H9 (cell line): Measurements from ENCODE around the gene CCR3. TPM values are rescaled to one million over a fixed set of nuclear protein-coding genes. Genes with fewer than 3 reads are reported as not detected.

Experiments used
- DNase-seq: peaks from one replicate; pipeline ENCODE4 v3.0.0-alpha.2; 2017
- H2AFZ ChIP-seq: one replicate; pipeline ENCODE4 v1.6.1; 2013; ENCODE audit warnings: mild to moderate bottlenecking, low read length, control low read depth, moderate library complexity
- H2AK5ac ChIP-seq: 2 replicates; pipeline ENCODE4 v1.6.1; 2013; ENCODE audit warnings: low read length, control low read depth, mixed read lengths; ENCODE audit not compliant: insufficient read length
- H2BK120ac ChIP-seq: one replicate; pipeline ENCODE4 v1.6.1; 2013; ENCODE audit warnings: low read depth, mild to moderate bottlenecking, low read length, control low read depth, inconsistent platforms; ENCODE audit not compliant: poor library complexity, severe bottlenecking
- H2BK12ac ChIP-seq: 2 replicates; pipeline ENCODE4 v1.6.1; 2013; ENCODE audit warnings: low read length, control low read depth, mixed read lengths, low read depth; ENCODE audit not compliant: insufficient read length
- H2BK15ac ChIP-seq: 2 replicates; pipeline ENCODE4 v1.6.1; 2013; ENCODE audit warnings: low read depth, low read length, control low read depth
- H2BK20ac ChIP-seq: one replicate; pipeline ENCODE4 v1.6.1; 2013; ENCODE audit warnings: low read depth, mild to moderate bottlenecking, low read length, control low read depth, inconsistent platforms; ENCODE audit not compliant: poor library complexity, severe bottlenecking
- H2BK5ac ChIP-seq: 2 replicates; pipeline ENCODE4 v1.6.1; 2013; ENCODE audit warnings: low read length, control low read depth, mixed read lengths; ENCODE audit not compliant: insufficient read length
- H3K14ac ChIP-seq: 2 replicates; pipeline ENCODE4 v1.6.1; 2013; ENCODE audit warnings: low read length, control low read depth; ENCODE audit not compliant: insufficient read depth
- H3K18ac ChIP-seq: 2 replicates; pipeline ENCODE4 v1.6.1; 2013; ENCODE audit warnings: low read depth, mild to moderate bottlenecking, mixed read lengths, low read length, control low read depth; ENCODE audit not compliant: insufficient read length
- H3K23ac ChIP-seq: 2 replicates; pipeline ENCODE4 v1.6.1; 2013; ENCODE audit warnings: low read length, control low read depth, mixed read lengths, low read depth; ENCODE audit not compliant: insufficient read length
- H3K23me2 ChIP-seq: 2 replicates; pipeline ENCODE4 v1.6.1; 2013; ENCODE audit warnings: low read depth, mild to moderate bottlenecking, mixed read lengths, low read length, control low read depth; ENCODE audit not compliant: insufficient read length, poor library complexity, severe bottlenecking
- H3K27ac ChIP-seq: 2 replicates; pipeline ENCODE4 v1.5.1; 2013; ENCODE audit warnings: low read length, control low read depth, mixed read lengths, low read depth; ENCODE audit not compliant: insufficient read length
- H3K27me3 ChIP-seq: 2 replicates; pipeline ENCODE4 v1.6.1; 2013; ENCODE audit warnings: low read length, control low read depth, inconsistent platforms; ENCODE audit not compliant: insufficient read depth
- H3K4ac ChIP-seq: 2 replicates; pipeline ENCODE4 v1.6.1; 2013; ENCODE audit warnings: low read depth, mild to moderate bottlenecking, control low read depth, inconsistent platforms, low read length, moderate library complexity
- H3K4me1 ChIP-seq: 2 replicates; pipeline ENCODE4 v1.6.1; 2013; ENCODE audit warnings: low read length, control low read depth, inconsistent platforms; ENCODE audit not compliant: insufficient read depth
- H3K4me2 ChIP-seq: 2 replicates; pipeline ENCODE4 v1.6.1; 2013; ENCODE audit warnings: low read length, control low read depth, mixed read lengths; ENCODE audit not compliant: insufficient read length, insufficient read depth
- H3K56ac ChIP-seq: 2 replicates; pipeline ENCODE4 v1.6.1; 2013; ENCODE audit warnings: low read depth, mild to moderate bottlenecking, mixed read lengths, low read length, control low read depth; ENCODE audit not compliant: insufficient read length
- H3K79me1 ChIP-seq: 2 replicates; pipeline ENCODE4 v1.6.1; 2013; ENCODE audit warnings: low read depth, mild to moderate bottlenecking, moderate library complexity, low read length, control low read depth, inconsistent platforms; ENCODE audit not compliant: insufficient read depth, poor library complexity, severe bottlenecking
- H3K79me2 ChIP-seq: 2 replicates; pipeline ENCODE4 v1.6.1; 2013; ENCODE audit warnings: low read length, control low read depth, inconsistent platforms; ENCODE audit not compliant: insufficient read depth
- H3K9ac ChIP-seq: 2 replicates; pipeline ENCODE4 v1.6.1; 2013; ENCODE audit warnings: low read length, control low read depth, mixed read lengths; ENCODE audit not compliant: insufficient read length; ENCODE audit errors: extremely low read depth
- H3K9me3 ChIP-seq: one replicate; pipeline ENCODE4 v1.6.1; 2013; ENCODE audit warnings: low read depth, low read length, inconsistent platforms; ENCODE audit not compliant: control insufficient read depth
- H3T11ph ChIP-seq: one replicate; pipeline ENCODE4 v1.6.1; 2013; ENCODE audit warnings: mild to moderate bottlenecking, low read length, control low read depth, inconsistent platforms
- H4K20me1 ChIP-seq: one replicate; pipeline ENCODE4 v1.6.1; 2013; ENCODE audit not compliant: control insufficient read depth, insufficient read length, insufficient read depth
- H4K5ac ChIP-seq: 2 replicates; pipeline ENCODE4 v1.6.1; 2013; ENCODE audit warnings: low read depth, mild to moderate bottlenecking, mixed read lengths, low read length, control low read depth; ENCODE audit not compliant: insufficient read length
- H4K8ac ChIP-seq: replicated peaks from 2 replicates; pipeline ENCODE4 v1.6.1; 2013; ENCODE audit warnings: low read length, control low read depth, mixed read lengths, low read depth; ENCODE audit not compliant: insufficient read length
- H4K91ac ChIP-seq: 2 replicates; pipeline ENCODE4 v1.6.1; 2013; ENCODE audit warnings: low read depth, mild to moderate bottlenecking, moderate library complexity, mixed read lengths, low read length, control low read depth; ENCODE audit not compliant: insufficient read length
- H3K27ac Mint-ChIP-seq, 3 experiments: 2 replicates in 2 of 3; 3 replicates in 1 of 3; pipeline ENCODE4 v1.8.0; 2020 to 2021; ENCODE audit warnings: mixed read lengths in 3 of 3, mild to moderate bottlenecking in 1 of 3, moderate library complexity in 1 of 3
- H3K27me3 Mint-ChIP-seq: 2 replicates; pipeline ENCODE4 v1.8.0; 2021; ENCODE audit warnings: low read depth, mild to moderate bottlenecking, moderate library complexity, mixed read lengths
- H3K36me3 Mint-ChIP-seq, 3 experiments: 2 replicates in 2 of 3; 3 replicates in 1 of 3; pipeline ENCODE4 v1.8.0; 2020 to 2021; ENCODE audit warnings: low read depth in 3 of 3, mixed read lengths in 3 of 3; ENCODE audit not compliant: insufficient read depth in 1 of 3
- H3K4me1 Mint-ChIP-seq, 2 experiments: 2 replicates each; pipeline ENCODE4 v1.8.0; 2020; ENCODE audit warnings: mixed read lengths in 2 of 2
- H3K4me3 Mint-ChIP-seq, 2 experiments: 2 replicates in 1 of 2; 3 replicates in 1 of 2; pipeline ENCODE4 v1.8.0; 2020 to 2021; ENCODE audit warnings: mild to moderate bottlenecking in 2 of 2, mixed read lengths in 2 of 2, moderate library complexity in 1 of 2
- H3K9me3 Mint-ChIP-seq, 2 experiments: 2 replicates in 1 of 2; 3 replicates in 1 of 2; pipeline ENCODE4 v1.8.0; 2020; ENCODE audit warnings: mild to moderate bottlenecking in 2 of 2, mixed read lengths in 2 of 2, moderate library complexity in 1 of 2
- WGBS: extraction: QIAGEN DNeasy Blood & Tissue Kit; methylation state at CpG from one replicate; pipeline ENCODE4 v1.1.7; 2013; ENCODE audit warnings: missing lambda C conversion rate, low lambda C conversion rate, mixed read lengths; ENCODE audit not compliant: insufficient read length; ENCODE audit errors: extremely low coverage; 5-methylcytosine and 5-hydroxymethylcytosine counted together
- total RNA-seq: library from RNA; stranded (reverse); gene quantifications from 2 replicates; pipeline ENCODE4 v1.2.1, GENCODE V29; 2021
- TF ChIP-seq, protein P1 (sequence below): fragments of 200-600 bp; sonication (generic); conservative IDR thresholded peaks from 3 replicates; pipeline ENCODE4 v1.8.0; 2021; ENCODE audit warnings: antibody characterized with exemption, mild to moderate bottlenecking

CCR3 gene
- total RNA-seq, 1 experiment from 2014 or later: not detected

DNA sequence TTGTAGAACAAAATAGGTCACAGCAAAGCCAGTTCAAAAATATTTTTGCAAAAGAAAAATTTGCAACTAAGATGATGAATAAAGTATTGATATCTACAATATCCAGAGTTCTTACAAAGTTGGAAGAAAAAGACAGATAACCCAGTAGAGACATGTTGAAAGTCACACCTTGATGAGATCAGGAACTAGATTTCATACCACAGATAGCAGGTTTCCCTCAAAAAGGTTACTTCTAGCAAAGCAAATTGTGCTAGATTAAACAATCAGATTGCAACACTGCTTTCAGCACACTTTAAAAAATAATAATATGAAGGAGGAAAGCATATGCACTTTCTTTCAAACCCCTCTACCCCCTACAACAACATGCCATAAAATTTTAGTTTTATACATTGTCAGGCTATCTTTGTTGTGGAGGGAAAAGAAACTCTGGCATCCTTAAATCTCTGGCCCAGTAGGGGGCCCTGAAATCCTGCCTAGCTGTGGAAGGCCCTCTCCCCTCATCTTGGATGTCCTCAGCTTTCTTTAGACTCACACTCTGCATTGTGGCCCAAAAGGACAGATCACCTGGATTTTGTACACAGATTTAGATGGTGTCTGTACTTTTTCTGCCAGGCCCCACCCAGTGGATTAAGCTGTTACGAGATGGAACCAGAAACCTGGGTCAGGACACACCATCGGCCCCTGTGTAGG, 50.9 kb downstream of the CCR3 start:
- H3K4me1 ChIP-seq: no peaks in the 10 kb centered on the region
- H3K23ac ChIP-seq: no peak overlapping the region
- H4K8ac ChIP-seq: no peak overlapping the region
- Mint-ChIP-seq H3K27me3 (no peaks in the 10 kb centered on the region; the same call in none of the 2 replicates), H3K4me1 (no peaks in the 10 kb centered on the region), H3K9me3 (no peaks in the 10 kb centered on the region), H3K36me3 (no peaks in the 10 kb centered on the region), H3K4me3 (no peak overlapping the region), H3K27ac (no peak overlapping the region)
- H3K9ac ChIP-seq: no peak overlapping the region
- no peak overlapping the region for H3K4ac ChIP-seq
- no peak overlapping the region for H2BK5ac ChIP-seq
- H3K9me3 ChIP-seq: no peaks in the 10 kb centered on the region
- H3T11ph ChIP-seq: no peak overlapping the region
- H3K27me3 ChIP-seq: no peaks in the 10 kb centered on the region
- TF ChIP-seq, protein P1, sequence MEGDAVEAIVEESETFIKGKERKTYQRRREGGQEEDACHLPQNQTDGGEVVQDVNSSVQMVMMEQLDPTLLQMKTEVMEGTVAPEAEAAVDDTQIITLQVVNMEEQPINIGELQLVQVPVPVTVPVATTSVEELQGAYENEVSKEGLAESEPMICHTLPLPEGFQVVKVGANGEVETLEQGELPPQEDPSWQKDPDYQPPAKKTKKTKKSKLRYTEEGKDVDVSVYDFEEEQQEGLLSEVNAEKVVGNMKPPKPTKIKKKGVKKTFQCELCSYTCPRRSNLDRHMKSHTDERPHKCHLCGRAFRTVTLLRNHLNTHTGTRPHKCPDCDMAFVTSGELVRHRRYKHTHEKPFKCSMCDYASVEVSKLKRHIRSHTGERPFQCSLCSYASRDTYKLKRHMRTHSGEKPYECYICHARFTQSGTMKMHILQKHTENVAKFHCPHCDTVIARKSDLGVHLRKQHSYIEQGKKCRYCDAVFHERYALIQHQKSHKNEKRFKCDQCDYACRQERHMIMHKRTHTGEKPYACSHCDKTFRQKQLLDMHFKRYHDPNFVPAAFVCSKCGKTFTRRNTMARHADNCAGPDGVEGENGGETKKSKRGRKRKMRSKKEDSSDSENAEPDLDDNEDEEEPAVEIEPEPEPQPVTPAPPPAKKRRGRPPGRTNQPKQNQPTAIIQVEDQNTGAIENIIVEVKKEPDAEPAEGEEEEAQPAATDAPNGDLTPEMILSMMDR: no peak
- no peaks in the 10 kb centered on the region for H3K23me2 ChIP-seq
- no peaks in the 10 kb centered on the region for H3K79me1 ChIP-seq
- H2BK15ac ChIP-seq: no peak overlapping the region
- no peak overlapping the region for H3K4me2 ChIP-seq
- H2AK5ac ChIP-seq: no peak overlapping the region
- WGBS: no CpG with 5 or more reads among the region's 2 CpGs
- H4K20me1 ChIP-seq: no peaks in the 10 kb centered on the region
- no peak overlapping the region for H3K56ac ChIP-seq
- no peak overlapping the region for H2BK20ac ChIP-seq
- H3K27ac ChIP-seq: no peak overlapping the region
- no peak overlapping the region for H4K91ac ChIP-seq
- no peak overlapping the region for H2BK12ac ChIP-seq
- no peak overlapping the region for H4K5ac ChIP-seq
- no peak overlapping the region for H3K18ac ChIP-seq
- no peak overlapping the region for H2BK120ac ChIP-seq
- H2AFZ ChIP-seq: no peak overlapping the region
- no peak for DNase-seq
- no peaks in the 10 kb centered on the region for H3K79me2 ChIP-seq
- no peak overlapping the region for H3K14ac ChIP-seq
